Effector CD4-positive, alpha-beta T cell (primary cell): Measurements from ENCODE around the gene GOLT1A.

ENCODE experiments used
- DNase-seq: peaks from one replicate; pipeline ENCODE4 v3.0.0-alpha.2; 2020

Gene GOLT1A

DNA sequence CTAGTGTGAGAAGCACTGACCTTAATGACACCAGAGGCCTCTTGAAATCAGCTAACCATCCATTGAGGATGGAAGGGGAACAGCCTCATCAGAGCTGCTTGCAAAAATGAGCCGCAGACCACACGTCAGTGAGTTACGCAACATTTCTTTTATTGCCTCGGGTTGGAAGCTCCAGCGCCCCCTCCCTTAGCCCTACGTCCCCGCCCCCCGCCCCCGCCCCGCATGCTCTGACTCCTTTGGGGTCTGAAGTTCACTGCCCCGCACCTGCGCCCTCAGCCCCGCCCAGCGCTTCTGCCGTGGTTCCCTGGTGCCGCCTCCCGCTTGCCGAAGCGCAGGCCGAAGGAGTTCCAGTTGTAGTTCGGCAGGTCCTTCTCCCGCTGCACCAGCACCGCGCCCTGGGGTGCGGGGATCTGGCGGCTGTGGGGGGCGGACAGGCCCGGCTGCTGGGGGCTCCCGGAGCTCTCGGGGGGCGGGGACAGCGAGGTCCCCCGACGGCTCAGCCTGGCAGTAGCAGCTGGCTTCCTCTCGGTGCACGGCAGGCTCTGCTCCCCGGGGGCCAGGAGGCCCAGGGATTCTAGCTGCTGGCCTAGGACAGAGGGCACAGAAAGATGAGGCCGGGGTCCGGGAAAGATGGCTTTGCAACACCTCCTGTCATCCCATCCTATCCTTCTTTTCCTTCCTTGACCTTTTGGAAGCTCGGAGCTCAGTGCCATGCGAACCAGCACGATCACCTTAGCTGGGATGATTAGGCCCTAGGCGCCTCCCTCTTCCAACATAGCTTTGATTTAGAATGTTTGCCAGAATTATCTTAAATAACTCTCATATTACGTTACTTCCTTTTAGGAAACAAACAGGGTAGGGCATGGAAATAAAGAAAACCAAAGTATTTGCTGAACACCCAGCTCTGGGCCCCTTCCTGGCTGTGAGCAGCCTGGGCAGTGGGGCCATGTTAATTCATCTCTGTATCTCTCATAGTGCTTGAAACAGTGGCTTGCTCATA, 23.3 kb downstream of the GOLT1A start:
- no peak for DNase-seq

- no peak for DNase-seq
Observed at GRCh38 chr1:204188959-204189639, 24.7 kb downstream of the GOLT1A start.

DNA sequence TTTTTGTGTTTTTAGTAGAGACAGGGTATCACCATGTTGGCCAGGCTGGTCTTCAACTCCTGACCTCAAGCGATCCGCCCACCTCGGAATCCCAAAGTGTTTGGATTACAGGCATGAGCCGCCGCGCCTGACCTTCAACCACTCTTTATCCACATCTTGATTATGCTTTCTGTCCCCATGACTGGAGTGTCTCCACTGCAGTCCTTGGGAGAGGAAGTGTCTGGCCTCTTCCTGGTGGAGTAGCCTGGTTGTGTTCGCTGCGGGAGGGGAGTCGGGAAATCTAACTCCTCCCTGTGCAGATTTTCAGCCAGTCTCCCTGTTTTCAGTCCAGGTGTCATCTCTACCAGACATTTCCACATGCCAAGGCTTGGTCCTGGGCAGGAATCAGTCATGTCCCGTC, 27.2 kb downstream of the GOLT1A start:
- DNase-seq: no peak

DNA sequence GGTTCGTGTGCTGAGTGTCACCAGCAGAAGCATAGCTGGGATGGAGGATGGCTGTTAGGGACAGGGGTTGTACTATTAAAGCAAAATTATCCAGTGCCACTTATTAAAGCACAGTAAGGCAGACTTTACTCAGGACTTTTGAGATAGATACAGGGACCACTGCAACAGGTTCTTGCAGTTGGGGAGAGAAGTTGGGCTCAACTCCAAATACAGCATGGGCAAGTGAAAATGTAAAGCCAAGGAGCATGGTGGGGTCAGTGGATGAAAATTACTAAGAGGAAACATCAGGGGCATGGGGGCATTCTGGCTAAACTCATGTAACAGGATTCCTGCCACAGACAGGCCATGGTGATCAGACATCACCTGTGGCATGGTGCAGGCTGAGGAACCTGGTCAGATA, 32.7 kb downstream of the GOLT1A start:
- DNase-seq: no peak

DNA sequence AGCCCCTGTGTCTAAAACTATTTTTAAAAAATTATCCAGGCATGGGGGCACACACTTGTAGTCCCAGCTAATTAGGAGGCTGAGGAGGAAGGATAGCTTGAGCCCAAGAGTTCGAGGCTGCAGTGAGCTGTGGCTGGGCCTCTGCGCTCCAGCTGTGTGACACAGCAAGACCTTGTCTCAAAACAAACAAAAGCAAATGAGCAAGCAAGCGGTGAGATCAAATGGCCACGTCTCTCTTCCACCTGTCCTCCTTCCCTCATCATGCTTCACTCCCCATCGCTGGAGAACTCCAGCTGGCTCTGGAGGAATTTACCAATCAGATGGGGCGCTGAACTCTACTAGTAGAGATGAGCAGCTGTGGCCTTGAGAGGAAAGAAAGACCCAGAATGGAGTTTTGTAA, 33.7 kb downstream of the GOLT1A start:
- DNase-seq: no peak

DNA sequence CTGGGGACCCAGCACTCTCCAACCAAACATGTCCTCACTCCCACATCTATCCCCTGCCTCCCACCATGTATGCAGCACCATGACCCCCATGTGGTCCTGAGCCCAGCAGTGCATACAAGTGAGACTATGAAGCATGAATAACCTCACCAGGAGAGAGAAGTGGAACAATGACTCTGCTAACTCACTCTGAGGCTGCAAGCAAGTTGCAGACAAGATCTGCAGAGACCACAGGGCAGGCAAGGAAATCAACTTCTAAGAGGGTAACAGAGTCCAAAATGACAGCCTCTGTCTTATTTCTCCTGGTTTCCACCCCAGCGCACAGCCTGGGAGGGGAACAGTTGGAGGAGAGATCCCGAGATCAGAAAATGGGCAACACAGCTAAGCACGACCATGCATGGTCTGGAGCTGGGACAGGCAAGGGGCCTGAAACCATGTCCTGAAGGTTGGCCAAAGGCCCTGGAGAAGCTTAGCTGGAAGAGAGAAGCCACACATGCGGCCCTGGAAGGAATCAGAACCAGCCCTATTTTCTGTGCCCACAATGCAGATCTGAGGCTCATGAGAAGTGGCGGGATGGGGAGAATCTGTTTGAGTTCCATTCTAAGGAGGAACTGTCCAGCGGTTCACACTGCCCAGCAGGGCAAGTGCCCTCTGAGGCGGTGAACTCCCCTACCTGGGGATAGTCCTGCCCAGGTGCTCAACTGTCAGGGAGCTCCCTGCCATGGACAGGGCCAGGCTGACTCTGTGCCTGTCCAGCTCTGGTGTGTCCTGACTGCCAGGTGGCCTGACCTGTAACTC, 35.1 kb downstream of the GOLT1A start:
- no peak for DNase-seq

GRCh38 chr1:204177133-204177532, 36.7 kb downstream of the GOLT1A start:
- DNase-seq: no peak

- no peak for DNase-seq
Observed at GRCh38 chr1:204176049-204176448, 37.7 kb downstream of the GOLT1A start.

DNA sequence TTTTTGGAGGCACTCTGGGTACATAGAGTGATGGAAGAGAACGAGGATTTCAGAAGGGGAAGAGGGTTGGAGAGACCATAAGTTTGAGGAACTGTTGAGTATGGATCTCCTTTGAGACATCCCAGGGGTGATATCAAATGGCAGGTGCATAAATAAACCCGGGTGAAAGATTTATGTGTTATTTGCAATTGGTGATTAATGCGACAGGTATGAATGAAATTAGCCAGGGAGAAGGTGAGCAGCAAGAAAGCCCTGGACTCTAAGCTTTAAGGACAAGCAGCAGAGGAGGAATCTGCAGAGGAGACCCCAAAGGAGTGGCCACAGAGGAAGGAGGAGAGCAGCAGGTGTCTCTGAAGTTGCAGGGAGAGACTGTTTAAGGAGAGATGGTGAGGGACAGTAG, 38.8 kb downstream of the GOLT1A start:
- DNase-seq: no peak

DNA sequence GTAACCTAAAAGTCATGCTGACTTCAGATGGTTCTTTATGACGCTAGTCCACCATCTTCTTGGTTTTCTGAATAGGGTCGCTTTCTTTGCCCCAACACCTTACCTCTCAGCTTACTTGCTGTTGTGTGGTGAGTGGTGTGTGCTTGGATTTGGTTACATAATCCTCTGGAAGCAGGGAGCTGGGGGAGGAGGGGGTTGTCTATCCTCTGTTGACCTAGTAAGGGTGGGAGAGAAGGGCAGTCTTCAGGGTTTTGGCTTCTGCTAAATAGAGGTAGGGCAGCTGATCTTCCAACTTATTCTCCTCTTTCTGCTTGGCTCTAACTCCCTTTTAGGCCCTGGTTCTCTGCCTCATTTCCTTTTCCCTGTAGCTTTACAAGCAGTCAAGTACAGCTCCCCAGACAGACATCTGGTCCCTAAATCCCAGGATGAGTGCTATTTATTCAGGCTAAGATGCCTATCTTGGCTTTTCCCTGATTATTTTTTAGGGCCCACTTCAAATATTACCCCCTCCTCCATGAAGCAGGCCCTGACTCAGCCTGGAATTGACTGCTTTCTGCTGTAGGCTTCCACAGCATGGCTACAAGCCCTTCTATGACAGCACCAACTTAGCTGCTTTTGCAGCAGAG, 41.3 kb downstream of the GOLT1A start:
- no peak for DNase-seq

DNA sequence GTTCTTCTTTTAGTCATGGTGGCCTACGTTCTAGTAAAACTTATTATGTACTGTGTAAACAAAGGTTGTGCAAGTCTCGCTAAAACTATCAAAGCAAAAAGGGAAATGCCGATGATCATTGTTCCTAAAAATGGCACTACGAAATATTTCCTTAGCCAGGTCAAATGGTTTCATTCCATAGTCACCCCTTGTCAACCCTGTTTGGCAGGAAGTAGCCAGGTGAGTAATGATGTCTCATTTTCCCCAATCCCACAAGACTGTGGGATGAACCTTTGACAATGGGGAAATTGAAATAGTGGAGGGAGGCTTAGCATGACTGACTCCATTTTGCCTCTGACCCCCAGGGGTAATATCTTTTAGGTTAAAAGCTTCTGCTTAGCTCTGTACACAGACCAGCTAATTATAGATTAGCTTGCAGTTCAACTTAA, 42.0 kb downstream of the GOLT1A start:
- DNase-seq: no peak

GRCh38 chr1:204170494-204171155, 43.2 kb downstream of the GOLT1A start:
- DNase-seq: no peak

GRCh38 chr1:204169858-204170257, 43.9 kb downstream of the GOLT1A start:
- no peak for DNase-seq

- no peak for DNase-seq
Observed at GRCh38 chr1:204167730-204168129, 46.1 kb downstream of the GOLT1A start.

- DNase-seq: no peak
Observed at GRCh38 chr1:204166219-204166618, 47.6 kb downstream of the GOLT1A start, which contains the start of gene REN. REN (minus strand) TSS chr1:204166337; CDS start chr1:204166293, 44 bp downstream.

- peak; percentile 66 for DNase-seq
Observed at GRCh38 chr1:204162494-204163074, 51.2 kb downstream of the GOLT1A start.

DNA sequence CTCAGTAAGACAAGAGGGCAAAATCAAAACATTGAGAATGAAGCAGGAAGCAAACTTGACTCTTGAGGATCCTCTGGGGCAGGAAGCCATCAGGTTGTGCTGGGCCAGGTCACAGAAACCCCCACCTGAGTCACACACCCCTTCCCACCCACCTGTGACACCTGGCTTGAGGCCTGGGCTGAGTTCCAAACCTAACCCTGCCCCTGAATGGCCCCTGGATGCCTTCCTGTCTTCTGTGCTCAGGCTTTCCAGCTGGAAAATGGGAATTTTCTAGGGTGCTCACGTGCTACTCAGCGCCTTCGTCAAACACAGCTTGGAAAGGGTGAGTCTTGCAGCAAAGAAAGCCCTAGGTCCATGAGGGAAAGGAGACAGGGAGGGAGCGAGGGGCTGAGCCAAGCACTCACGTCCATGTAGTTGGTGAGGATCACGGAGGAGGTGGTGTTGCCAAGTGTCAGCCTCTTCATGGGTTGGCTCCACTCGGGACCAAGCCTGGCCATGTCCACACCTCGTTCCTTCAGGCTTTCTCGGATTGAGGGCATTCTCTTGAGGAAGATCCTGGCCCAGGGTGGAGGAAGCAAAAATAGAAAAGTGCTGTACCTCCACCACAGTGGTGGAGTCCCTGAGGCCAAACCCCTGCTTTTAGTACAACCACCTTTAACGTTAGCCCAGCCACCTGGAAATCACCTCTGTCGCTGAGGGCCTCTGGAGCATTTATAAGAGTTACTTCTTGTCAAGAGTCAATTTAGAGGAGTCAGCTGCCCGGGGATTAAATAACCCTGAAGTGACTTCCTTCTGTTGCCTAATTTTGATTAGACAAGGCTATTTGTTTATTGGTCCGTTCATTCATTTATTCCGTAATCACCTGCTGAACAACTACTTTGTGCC, 51.9 kb downstream of the GOLT1A start:
- DNase-seq: no peak

DNA sequence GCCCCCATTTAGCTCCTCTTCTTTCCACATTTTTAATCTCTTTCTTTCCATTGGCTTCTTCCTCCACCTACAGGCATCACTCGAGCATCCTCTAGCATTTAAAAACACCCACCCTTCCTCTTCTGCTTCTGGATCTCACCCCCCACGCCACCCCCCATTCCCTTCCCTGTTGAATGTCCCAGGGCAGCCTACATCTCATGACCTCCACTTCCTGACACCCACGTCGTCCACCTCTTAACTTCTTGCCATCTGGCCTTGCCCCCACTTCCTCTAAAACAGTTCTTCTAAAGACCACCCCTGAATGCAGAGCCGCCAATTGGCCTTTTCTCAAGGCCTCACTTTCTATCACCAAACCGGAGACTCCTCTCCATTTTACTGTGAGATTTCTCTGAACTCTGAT, 55.8 kb downstream of the GOLT1A start:
- DNase-seq: no peak

GRCh38 chr1:204155881-204156280, 57.9 kb downstream of the GOLT1A start:
- DNase-seq: no peak

DNA sequence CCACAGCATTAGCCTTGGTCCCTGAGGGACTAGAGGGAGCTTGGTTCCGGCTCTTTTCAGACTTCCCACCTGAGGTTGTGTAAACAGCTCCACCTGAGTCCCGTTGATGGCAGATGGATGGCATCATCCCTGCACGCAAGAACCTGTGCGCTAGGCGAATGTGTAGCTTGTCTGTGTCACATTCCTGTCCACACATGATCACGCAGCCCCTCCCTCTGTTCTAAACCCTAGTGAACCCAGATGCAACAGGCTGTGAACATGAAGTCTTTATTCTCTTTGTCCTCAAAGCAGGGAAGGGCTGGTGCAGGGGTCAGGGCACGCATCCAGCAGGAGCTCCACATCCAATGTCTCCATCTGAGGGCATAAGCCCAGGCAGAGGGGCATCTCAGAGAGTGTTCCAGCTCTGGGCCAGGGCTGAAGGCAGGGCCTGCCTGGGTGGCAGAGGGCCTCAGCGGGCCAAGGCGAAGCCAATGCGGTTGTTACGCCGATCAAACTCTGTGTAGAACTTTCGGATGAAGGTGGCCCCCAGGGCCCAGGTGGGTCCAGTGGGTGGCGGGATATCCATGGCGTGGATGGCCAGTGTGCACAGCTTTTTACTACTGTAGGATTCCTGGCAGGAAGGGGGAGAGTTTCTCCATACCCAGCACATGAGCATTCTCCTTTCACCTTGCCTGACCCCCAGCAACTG, 59.1 kb downstream of the GOLT1A start:
- no peak for DNase-seq
